ENCODE measurements around the gene ABCA13.
"Not testable (repeated sequence)": the region's sequence is repeated elsewhere in the genome, so short reads cannot be mapped to it uniquely, and the experiment has no call there.

ABCA13 gene, protein sequence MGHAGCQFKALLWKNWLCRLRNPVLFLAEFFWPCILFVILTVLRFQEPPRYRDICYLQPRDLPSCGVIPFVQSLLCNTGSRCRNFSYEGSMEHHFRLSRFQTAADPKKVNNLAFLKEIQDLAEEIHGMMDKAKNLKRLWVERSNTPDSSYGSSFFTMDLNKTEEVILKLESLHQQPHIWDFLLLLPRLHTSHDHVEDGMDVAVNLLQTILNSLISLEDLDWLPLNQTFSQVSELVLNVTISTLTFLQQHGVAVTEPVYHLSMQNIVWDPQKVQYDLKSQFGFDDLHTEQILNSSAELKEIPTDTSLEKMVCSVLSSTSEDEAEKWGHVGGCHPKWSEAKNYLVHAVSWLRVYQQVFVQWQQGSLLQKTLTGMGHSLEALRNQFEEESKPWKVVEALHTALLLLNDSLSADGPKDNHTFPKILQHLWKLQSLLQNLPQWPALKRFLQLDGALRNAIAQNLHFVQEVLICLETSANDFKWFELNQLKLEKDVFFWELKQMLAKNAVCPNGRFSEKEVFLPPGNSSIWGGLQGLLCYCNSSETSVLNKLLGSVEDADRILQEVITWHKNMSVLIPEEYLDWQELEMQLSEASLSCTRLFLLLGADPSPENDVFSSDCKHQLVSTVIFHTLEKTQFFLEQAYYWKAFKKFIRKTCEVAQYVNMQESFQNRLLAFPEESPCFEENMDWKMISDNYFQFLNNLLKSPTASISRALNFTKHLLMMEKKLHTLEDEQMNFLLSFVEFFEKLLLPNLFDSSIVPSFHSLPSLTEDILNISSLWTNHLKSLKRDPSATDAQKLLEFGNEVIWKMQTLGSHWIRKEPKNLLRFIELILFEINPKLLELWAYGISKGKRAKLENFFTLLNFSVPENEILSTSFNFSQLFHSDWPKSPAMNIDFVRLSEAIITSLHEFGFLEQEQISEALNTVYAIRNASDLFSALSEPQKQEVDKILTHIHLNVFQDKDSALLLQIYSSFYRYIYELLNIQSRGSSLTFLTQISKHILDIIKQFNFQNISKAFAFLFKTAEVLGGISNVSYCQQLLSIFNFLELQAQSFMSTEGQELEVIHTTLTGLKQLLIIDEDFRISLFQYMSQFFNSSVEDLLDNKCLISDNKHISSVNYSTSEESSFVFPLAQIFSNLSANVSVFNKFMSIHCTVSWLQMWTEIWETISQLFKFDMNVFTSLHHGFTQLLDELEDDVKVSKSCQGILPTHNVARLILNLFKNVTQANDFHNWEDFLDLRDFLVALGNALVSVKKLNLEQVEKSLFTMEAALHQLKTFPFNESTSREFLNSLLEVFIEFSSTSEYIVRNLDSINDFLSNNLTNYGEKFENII (N-terminal part only)

DNA sequence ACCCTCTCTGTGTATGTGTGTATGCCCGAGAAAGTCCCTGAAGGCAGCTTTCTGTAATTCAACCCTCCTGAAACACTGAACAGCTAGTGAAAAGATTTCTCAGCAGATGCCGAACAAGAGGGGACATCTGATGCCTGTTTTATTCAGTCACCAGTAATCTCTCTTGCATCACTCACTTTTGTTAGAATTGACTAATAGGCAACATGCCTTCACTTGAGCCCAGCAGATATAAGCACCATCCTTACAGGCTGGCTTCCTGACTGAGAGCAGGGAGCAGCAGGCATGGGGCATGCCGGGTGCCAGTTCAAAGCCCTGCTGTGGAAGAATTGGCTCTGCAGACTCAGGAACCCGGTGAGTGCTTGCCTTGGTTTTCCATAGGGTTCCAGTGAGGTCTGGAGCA, at the start of gene ABCA13:
ABCA13 (plus strand) TSS at position 257 of the 400 bp plus-strand sequence; CDS start at position 283, 26 bp downstream.
- DNase-seq: no peak

DNA sequence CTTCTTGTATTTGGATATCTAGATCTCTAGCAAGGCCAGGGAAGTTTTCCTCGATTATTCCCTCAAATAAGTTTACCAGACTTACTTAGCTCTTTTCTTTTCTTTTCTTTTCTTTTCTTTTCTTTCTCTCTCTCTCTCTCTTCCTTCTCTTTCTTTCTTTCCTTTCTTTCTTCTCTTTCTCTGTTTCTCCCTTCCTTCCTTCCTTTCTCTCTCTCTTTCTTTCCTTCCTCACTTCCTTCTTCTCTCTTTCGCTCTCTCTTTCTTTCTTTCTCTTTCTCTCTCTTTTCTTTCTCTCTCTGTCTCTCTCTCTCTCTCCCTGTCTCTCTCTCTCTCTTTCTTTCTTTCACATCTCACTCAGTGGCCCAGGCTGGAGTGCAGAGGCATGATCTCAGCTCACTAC, 45.2 kb upstream of the ABCA13 start:
- DNase-seq: no peak

DNA sequence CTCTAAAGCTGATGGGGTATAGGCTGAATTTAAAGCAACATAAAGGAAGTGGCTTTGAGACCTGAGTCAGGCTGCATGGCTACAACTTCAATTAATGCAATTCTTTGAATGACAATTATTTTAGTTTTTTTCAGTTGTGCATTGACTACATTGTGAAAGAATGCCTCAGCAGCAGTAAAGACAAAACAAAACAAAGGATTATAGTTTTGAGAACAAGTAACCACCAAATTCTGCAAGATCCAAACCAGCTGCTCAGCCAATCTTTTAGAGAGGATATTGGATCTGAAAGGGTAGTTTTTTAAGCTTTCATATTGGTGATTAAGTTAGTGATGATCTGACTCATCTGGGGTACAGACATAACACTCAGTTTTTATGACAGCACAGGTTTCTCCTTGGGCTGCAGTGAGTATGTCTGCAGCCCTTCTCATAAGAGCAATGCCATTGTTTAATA, 40.6 kb upstream of the ABCA13 start:
- DNase-seq: no peak

DNA sequence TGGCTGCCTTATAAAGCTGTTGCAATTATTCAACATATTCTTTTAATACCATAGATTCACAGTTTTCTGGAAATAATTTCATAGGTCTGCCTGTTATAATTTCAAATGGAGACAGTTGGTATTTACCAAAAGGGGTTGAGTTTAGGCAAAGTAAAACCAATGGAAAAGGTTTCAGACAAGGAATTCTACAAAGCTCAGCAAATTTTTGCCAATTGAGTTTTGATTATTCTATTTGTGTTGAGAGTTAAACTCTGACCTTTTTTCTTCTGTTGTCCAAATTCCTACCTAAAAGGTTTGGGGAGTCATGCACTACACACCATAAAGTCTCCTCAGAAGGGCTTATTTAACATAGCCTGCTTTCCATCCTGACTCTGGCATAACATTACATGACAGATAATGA, 38.5 kb upstream of the ABCA13 start:
- DNase-seq: no peak

DNA sequence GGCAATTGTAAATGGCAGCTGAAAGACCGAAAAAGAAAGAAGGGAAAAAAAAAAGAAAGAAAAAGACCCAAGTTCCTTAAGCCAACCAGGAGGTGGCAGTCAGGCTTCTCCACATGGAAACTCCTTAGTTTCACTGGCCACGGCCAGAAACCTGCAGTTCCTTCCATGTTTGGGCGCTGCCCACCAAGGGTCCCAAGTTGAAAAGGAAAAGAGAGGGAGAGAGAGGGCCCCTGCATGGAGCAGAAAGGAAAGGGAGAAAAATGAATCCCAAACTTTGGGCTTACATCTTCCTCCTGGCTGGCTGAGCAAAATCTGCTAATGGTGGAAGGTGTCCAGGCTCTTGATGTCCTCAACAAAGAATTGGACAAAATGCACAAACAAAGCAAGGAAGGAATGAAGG, 31.8 kb upstream of the ABCA13 start:
- no peak for DNase-seq

DNA sequence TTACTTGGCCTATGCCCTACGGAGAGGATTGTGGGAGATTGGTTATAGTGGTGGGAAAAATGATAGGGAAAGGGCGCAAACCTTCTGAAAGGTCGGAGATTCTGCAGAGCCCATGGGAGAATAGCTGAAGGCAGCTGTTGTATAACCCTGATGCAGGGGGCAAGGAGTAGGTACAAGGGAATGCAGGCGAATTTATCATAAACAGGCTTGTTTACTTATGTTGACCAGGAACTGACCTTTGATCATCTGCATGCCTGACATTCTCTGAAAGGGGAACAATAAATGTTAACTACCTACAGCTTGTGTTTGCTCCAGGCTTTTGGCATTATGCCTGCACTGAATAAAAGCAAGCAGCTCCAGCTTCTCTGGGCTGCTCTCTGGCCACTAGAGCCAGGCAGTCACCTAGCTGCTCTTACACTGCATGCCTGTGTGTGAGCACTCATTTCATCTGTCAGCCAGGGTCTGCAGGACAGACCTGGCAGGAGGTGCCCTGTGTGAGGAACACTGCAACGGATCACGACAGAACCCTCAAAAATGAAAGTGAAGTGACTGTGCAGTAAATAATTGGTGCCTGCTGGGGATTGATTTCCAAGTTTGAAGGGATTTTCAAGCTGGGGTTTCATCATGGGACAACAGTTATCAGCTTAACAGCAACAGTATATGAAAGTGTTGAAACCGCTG, 31.1 kb upstream of the ABCA13 start:
- peak; percentile 32 for DNase-seq

DNA sequence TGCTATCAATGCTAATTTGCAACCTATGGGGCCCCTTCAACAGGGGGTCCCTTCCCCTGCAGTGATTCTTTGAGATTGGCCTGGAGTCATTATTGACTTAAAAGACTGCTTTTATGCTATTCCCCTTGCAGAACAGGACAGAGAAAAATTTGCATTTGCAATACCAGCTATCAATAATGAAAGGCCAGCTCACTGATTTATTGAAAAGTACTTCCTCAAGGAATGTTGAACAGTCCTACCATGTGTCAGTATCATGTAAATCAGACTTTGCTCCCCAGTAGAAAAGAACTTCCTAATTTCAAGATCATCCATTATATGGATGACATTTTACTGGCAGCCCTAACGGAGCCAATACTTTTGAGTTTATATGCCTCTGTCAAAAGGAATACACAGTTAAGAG, 29.7 kb upstream of the ABCA13 start:
- DNase-seq: no peak

DNA sequence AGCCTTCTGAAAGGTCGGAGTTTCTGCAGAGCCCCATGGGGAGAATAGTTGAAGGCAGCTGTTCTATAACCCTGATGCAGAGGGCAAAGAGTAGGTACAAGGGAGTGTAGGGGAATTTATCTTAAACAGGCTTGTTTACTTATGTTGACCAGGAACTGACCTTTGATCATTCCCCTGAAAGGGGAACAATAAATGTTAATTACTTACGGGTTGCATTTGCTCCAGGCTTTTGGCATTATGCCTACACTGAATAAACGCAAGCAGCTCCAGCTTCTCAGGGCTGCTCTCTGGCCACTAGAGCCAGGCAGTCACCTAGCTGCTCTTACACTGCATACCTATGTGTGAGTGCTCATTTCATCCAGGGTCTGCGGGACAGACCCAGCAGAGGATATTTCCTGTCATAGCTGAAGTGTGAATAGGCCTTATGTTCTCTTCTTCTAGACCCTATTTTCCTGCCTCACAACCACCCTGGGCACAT, 26.9 kb upstream of the ABCA13 start:
- peak; percentile 10 for DNase-seq

DNA sequence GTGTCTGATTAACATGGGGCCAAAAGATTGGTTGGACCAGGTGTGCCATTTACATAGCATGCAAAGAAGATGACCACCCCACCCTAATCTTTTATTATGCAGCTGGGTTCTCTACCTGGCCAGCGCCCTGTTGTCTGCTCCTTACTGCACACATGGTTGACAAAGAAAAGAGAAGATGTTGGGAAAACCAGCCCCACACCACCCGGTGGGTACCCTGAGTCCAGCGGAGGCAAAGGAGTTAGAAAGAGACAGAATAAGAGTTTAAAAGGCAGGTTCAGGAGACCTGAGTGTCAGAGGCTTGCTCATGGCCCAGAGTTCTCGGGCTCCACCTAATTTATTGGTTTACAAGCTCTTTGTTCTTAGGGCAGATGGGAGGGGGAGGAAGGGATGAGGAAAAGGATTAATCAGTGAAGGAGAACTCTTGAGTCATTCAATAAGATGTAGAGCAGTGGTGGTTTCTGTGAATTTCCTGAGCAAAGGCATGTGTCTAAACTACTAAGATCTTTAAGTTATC, 24.1 kb upstream of the ABCA13 start:
- no peak for DNase-seq

DNA sequence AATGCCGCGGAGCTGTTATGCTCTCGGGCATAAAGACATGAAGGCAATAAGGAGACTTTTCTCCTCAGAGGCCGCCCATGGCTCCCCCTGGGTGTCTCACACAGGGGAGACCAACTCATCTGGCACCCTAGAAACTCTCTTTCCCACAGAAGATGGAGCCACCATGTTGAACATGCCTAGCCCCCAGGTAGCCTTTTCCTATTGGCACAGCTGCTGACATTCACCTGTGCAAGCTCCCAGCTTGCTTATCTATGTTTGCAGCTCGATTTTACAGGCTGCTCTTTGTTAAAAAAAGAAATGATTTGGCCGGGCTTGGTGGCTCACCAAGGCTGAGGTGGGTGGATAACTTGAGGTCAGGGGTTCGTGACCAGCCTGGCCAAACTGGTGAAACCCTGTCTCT, 23.6 kb upstream of the ABCA13 start:
- DNase-seq: not testable (repeated sequence)

DNA sequence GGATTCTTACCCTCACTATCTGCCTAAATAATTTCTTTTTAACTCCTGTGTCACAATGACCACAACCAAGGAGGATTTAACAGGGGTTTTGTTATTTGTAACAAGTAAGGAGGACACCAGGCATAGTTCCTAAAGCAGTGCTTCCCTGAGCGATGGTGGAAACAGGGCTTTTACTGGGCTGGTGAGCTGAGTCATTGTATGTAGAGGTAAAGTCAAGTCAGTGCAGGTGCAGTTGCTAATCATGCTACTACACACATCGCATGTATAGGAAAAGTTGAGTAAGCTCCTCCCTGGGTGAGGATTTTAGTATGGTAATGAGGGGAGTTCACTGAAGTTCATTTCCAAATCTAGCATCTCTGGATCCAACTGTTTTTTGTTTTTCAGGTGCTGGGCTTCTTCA, 22.9 kb upstream of the ABCA13 start:
- no peak for DNase-seq

DNA sequence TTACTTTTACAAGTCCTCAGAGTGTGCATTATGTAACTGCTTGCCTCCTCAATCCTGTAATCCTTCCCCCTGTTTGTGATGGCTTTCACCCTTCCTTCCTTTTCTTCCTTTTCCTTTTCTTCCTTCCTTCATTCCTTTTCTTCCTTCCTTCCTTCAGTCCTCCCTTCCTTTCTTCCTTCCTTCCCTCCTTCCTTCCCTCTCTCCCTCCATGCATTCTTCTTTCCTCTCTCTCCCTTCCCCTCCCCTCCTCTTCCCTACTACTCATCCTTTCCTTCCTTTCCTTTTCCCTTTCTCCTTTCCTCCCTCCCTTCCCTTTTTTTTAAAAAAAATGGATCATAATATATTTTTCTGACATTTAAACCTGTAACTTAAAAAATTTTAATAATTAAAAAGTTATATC, 22.2 kb upstream of the ABCA13 start:
- DNase-seq: no peak

DNA sequence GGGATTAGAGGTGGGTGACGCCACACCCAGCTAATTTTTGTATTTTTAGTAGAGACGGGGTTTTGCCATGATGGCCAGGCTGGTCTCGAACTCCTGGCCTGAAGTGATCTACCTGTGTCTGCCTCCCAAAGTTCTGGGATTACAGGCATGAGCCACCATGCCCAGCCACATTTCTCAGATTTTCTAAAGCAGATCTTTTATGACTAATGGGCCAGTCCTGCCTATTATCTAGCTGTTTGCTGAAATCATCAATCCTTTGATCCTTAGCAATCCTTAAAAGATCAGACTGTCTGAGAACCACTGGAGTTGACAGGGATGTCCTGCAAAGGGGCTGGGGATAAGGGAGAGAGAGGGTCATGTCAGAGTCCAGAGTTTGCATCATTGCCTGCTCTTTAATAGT, 21.2 kb upstream of the ABCA13 start:
- DNase-seq: no peak

DNA sequence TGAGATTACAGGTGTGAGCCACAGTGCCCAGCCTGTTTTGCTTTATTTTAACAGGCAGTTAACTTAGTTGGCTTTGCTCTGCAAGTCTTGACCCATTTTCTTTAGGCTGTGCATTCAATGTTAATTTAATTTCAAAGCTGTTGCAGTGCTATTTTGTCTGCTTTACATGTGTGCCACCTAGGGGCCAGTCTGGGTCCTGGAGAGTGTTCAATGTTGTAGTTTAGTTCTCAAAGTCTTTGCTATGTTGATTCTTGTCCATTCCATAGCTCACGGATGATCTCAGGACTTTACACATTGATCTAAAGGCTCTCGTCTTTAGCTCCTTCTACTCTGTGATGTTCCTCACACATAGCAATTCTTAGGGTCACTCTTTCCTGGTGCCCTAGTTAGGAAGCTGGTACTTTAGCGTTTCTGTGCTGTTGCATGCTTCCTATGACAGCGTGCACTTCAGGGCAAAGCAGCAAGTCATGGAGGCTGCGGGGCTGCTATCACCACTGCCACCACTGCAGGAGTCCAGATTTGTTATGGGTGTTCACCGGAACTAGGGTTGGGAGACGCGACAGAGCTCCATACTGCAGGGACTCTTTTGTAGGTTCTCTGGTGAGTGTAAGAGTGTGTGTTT, 16.4 kb upstream of the ABCA13 start:
- DNase-seq: peak; percentile 61

DNA sequence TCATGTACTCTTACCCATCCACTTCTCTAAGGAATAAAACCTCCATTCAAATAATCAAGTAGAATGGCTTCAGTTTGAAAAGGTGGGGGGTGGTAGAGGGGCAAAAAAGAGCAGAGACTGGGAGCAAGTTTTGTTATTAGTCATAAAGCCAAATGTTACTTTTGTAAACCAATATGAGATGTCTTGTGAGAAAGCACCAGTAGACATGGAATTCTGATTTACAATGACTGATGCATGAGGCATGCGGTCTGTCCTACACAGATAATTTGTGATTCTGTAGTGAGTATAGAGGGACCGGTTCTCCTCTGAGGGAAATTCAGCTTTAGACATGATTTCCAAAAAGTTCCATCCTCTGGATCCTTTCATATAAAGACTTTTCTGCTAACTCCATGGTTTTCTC, 12.9 kb upstream of the ABCA13 start:
- no peak for DNase-seq

DNA sequence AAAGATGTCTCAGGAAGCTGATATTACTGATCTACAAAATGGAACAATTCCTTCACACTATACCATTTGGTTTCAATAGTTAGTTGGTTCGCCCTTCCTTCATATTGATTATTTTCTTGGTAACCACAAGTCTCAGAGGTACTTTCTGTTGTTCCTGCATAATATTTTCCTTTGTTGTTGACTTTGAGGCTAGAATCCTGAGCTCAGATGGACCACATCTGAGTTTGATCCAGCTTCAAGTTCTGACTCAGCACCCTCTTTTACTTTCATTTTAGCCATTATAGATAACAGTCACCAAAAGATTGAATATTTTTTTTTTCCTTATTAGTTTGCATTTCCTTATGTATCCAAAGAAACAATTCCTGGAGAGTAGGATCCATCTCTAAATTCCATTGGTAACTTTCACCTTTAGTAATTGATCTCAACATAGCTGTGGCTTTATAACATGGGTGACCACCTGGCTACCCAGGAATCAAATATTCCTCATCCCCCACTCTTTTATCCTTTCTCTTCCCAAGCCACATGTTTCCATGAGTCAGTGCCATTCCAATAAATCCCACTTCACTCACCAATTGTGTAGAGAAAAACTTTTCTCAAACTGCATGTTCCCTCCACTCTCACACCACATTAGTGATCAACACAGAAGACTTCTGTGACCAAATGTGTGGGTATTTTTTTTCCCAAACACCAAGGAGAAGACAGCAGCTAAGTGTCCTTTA, 9.7 kb upstream of the ABCA13 start:
- DNase-seq: no peak

DNA sequence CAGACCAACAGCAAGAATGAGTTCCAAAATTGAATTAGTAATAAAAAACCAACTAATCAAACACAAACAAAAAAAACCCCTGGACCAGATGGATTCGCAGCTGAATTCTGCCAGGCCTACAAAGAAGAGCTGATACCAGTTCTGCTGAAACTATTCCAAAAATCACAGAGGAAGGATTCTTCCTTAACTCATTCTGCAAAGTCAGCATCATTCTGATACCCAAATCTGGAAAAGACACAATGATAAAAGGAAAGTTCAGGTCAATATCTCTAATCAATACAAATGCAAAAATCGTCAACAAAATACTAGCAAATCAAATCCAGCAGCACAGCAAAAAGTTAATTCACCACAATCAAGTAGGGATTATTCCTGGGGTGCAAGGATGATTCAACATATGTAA, 6.1 kb upstream of the ABCA13 start:
- no peak for DNase-seq

DNA sequence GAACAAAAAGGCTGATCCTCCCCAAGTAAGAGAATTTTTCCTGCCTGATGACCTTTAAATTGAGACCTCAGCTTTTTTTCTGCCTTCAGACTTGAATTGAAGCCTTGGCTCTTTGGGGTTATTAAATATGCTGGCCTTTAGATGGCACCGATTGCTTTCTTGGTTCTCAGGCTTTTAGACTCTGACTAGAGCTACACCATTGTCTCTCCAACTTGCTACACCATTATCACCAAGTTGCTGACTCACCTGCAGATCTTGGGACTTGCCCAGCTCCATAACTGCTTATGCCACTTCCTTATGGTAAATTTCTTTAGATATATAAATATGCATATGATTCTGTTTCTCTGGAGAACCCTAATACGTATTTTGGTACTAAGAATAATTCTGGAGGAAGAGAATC, 3.1 kb upstream of the ABCA13 start:
- peak; percentile 7 for DNase-seq

DNA sequence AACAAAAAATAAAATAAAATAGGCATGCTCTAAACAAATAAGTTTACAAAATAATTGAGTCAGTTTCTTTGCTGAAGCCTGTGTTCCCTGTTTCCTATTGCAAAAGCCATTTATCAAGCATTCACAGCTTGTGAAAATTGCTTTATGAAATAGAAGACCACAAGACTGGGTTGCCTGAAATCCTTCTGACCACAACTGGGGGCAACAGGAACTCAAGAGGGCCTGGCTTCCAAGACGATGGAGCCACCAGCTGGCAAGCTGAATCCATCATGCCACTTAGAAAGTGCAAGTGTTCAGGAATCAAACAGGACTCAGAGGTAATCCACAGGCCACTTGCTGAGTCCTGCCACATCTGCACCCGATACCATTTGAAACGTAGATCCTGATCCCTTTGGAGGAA, 752 bp upstream of the ABCA13 start:
- DNase-seq: no peak

DNA sequence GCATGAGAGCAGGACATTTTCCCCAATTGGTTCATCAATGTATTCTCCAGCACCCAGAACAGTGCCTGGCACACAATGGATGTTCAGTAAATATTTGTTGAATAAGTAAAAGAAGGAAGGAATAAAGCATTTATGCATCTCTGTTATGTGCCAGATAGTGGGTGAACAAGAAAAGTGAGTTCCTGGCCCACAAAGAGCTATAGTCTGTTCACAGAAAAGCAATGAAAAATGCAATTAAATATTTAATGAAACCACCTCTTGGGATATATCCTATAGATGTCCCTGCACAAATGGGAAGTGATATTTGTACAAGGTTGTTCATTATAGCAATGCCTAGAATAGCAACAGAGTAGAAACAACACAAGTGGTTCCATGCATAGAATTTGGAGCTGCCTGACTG, 2.1 kb downstream of the ABCA13 start:
- no peak for DNase-seq
